ENCODE data around the gene ADAT3. TPM values are rescaled to one million over a fixed set of nuclear protein-coding genes. Genes with fewer than 3 reads are reported as not detected.

Gene ADAT3
- total RNA-seq, 1 experiment from 2014 or later, result 13.5 TPM

- peak; percentile 80 for DNase-seq (ENCODE audit: low spot score)
- in situ Hi-C loops (cut with HindIII; ENCODE audit: low sequenced_read_pairs), result no loop called here
Measured at GRCh38 chr19:1929021-1929742, 24.0 kb downstream of the ADAT3 start.

- no peak for DNase-seq (ENCODE audit: low spot score)
- in situ Hi-C loops (cut with HindIII; ENCODE audit: low sequenced_read_pairs), result no loop called here
Measured at GRCh38 chr19:1931445-1931844, 26.2 kb downstream of the ADAT3 start.

DNA sequence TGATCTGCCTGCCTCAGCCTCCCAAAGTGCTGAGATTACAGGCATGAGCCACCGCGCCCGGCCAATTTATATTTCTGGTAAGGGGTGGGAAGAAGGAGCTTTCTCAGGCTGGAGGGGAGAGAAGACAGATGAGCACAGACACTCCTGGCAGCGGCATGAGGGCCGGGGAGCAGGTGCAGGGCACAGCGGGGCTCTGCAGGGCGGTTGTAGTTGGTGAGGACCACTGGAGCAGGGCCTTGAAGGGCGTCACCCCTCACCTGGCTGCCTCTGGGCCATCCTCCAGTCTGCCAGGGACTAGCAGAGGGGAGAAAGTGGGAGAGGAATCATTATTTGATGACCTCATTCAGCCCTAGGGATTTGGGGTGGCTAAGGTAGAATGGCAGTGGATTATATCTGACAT is 27.2 kb downstream of the ADAT3 start:
- no peak for DNase-seq (ENCODE audit: low spot score)
- in situ Hi-C loops (cut with HindIII; ENCODE audit: low sequenced_read_pairs), result no loop called here

GRCh38 chr19:1933244-1933643 is 28.0 kb downstream of the ADAT3 start:
- in situ Hi-C loops (cut with HindIII; ENCODE audit: low sequenced_read_pairs), result no loop called here
- no peak for DNase-seq (ENCODE audit: low spot score)

DNA sequence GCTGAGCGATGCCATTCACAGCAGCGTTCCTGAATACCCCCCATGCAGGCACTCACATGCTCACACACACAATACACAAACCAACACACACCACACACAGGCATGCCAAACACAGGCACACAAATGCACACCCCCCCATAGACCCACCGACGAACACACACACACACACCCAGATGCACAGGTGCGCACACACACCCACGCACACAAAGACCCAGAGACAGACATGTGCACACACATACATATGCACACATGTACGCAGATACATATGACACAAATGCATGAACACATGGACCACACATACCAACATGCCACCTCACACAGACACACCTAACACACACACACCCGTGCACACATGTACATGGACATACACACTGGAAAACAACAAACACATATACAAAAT is 28.7 kb downstream of the ADAT3 start:
- no peak for DNase-seq (ENCODE audit: low spot score)
- in situ Hi-C loops (cut with HindIII; ENCODE audit: low sequenced_read_pairs), result no loop called here

- DNase-seq (ENCODE audit: low spot score), result no peak
- in situ Hi-C loops (cut with HindIII; ENCODE audit: low sequenced_read_pairs), result no loop called here
Measured at GRCh38 chr19:1935484-1936208, 30.4 kb downstream of the ADAT3 start.

- in situ Hi-C loops (cut with HindIII; ENCODE audit: low sequenced_read_pairs), result no loop called here
- no peak for DNase-seq (ENCODE audit: low spot score)
Measured at GRCh38 chr19:1936430-1936829, 31.2 kb downstream of the ADAT3 start.

- in situ Hi-C loops (cut with HindIII; ENCODE audit: low sequenced_read_pairs), result no loop called here
- no peak for DNase-seq (ENCODE audit: low spot score)
Measured at GRCh38 chr19:1936916-1937610, 31.9 kb downstream of the ADAT3 start.

DNA sequence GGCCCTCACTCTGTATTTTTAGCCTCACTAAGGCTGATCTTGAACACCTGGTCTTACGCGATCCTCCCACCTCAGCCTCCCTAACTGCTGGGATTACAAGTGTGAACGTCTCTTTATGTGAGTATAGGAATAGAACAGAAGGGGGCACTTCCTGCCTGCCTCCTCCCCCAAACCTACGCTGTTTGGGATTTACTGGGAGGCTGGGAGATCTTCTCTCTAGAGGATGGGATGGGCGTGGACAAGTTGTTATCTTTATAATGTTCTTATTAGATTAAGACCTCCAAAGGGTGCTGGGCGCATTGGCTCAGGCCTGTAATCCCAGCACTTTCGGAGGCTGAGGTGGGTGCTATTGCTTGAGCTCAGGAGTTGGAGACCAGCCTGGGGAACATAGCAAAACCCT is 32.9 kb downstream of the ADAT3 start:
- in situ Hi-C loops (cut with HindIII; ENCODE audit: low sequenced_read_pairs), result no loop called here
- DNase-seq (ENCODE audit: low spot score), result no peak

DNA sequence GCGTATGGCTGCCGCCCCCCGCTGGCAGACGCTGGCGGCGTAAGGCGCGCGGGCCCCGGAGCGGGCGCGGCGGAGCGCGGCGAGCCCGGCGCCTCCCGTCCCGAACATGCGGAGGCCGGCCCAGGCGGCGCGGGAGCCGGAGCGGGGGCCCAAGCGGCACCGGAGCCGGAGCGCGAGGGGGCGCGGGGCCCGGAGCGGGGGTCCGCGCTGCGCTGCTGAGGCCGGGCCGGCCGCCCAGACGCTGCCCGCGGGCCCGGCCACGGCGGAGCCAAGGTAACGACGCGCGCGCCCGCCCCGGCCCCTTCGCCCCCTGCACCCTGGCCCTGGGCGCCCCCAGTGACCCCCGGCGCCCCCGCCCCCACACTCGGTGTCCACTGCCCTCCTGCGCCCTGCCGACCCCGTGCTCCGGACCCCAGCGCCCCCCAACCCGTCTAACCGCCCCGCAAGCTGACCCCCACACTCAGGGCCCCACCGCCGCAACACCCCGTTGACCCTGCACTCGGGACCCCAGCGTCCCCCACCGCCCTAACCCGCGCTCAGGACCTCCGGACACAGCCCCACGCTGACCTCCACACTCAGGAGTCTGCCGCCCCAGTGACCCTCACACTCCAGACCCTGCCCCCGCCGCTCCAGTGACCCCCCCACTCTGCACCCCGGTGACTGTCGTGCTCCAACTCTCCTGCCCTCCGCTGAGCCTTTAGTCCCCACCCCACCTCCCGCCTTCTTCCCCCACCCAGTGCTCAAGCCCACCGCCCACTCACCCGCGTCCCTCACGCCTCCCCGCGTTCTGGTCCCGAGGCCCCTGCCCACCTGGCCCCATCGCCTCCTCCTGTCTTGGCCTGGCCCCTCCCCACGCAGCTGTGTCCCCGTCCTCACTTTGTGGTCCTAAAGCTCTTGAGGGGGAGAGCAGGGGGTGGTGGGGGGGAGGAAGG is 36.2 kb downstream of the ADAT3 start, which contains the start of gene CSNK1G2:
TSS of gene CSNK1G2 (plus strand) at position 27 of the 932 bp plus-strand sequence. CDS start 28,601 bp downstream, outside the sequence.
- DNase-seq (ENCODE audit: low spot score), result no peak
- in situ Hi-C loops (cut with HindIII; ENCODE audit: low sequenced_read_pairs), result no loop called here

DNA sequence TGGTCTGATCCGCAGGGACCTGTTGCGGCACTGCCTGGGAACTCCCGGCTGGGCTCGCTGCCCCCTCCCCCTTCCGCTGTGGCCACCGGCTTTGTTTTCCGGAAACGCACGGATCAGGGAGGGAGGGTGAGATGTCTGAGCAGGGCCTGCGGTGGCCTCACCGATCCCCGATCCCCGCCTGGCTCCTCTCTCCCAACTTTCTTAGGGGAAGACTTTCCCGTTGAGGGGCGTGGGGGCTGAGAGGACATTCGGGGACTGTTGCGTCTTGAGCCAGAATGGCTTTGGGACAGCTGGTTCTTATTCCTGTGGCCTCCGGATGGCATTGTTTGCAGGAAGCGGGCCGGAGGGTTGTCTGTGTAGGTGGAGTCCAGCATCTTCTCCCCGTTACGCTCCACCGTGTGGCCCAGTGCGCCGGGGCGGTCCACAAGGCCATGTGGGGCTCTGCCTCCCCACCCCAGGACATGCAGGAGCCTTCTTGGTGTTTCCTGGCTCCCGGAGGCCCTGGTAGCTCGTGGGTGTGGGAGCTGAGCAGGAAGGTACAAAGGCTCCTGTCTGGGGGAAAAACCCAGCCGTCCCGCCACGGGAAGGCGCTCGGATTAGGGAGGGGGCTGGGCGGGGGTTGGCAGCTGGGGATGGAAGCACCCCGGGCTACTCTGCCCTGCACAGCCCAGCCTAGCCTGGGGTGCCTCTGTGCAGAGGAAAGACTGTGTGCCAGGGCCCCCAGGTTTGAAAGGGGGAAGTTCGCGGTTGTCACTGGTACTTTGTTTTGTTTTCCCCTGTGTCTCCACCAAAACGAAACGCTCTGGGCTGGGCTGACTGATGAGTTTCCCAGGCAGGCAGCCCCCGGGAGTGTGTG is 37.1 kb downstream of the ADAT3 start:
- DNase-seq (ENCODE audit: low spot score), result peak; percentile 59
- in situ Hi-C loops (cut with HindIII; ENCODE audit: low sequenced_read_pairs), result no loop called here

DNA sequence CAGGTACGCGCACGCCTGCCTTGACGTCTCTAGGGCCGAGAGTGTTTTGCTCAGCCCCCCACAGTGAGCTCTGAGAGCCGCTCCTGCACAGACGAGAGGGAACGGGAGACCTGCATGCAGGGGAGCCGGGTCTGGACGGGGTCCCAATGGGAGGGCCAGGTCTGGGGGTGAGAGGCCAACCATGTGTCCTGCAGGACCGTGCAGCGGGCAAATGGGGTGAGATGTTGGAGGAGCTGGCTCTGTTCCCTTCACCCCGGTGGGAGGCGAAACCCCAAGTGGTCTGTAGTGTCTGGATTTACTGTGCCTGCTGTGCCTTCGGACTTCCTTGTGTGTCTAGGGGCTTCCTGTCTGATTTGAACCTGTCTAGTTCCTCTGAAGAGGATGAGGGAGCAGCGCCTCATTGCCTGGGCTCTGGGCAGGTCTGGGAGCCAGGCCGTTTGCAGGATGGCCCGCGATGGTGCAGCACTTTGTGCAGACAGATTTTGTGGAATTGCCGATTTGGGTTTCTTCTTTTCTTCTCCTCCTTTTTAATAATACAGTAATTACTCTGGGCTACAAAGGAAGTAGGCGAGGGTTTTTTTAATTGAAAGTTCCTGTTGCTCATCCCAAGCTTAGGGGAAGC is 37.8 kb downstream of the ADAT3 start:
- DNase-seq (ENCODE audit: low spot score), result no peak
- in situ Hi-C loops (cut with HindIII; ENCODE audit: low sequenced_read_pairs), result no loop called here

DNA sequence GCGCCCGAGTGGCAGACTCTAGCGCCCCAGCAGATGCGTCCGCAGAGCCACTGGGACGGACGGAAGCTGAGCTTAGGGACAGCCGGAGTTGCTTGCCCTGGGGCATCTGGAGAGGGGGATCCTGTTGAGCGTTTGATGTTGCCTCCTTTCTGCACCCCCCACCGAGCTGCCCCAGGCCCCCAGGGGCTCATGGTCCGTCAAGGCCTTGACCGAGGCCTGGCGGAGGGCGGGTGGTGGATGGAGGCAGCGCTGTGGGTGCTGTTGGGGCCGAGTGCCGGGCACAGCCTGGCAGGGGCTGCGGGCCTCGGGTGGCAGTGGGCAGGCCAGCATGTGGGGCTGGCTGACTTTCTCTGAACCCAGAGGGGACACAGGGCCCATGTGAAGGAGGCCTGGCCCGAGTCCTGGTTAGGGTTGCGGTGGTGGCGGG is 38.5 kb downstream of the ADAT3 start:
- DNase-seq (ENCODE audit: low spot score), result no peak
- in situ Hi-C loops (cut with HindIII; ENCODE audit: low sequenced_read_pairs), result no loop called here

- no peak for DNase-seq (ENCODE audit: low spot score)
- in situ Hi-C loops (cut with HindIII; ENCODE audit: low sequenced_read_pairs), result no loop called here
Measured at GRCh38 chr19:1944088-1944915, 39.1 kb downstream of the ADAT3 start.

- DNase-seq (ENCODE audit: low spot score), result no peak
- in situ Hi-C loops (cut with HindIII; ENCODE audit: low sequenced_read_pairs), result no loop called here
Measured at GRCh38 chr19:1944916-1945561, 39.8 kb downstream of the ADAT3 start.

DNA sequence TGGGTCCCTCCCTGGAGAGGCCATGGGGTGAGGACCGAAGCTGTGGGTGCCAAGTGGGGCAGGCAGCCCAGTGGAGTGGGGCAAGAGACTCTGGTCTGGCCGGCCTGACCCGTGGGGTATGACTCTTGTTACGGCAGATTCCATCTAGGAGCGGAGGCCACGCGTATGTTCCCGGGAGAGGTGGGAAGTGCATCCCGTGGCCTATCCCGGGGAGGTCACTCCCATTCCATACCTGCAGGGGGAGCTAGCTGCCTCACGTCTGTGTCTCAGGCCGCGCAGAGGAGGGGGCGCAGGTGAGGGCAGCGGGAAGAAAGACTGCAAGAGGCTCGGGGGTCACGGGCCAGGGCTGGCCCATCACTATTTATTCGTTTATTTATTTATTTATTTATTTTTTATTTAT is 40.7 kb downstream of the ADAT3 start:
- no peak for DNase-seq (ENCODE audit: low spot score)
- in situ Hi-C loops (cut with HindIII; ENCODE audit: low sequenced_read_pairs), result no loop called here

Data from G401 (cell line).